ENCODE measurements around the gene KLHDC8B. TPM values are rescaled to one million over a fixed set of nuclear protein-coding genes. Genes with fewer than 3 reads are reported as not detected.

The KLHDC8B gene
- 24.7 and 26.5 TPM in 2 replicates for total RNA-seq (ENCODE audit: low replicate concordance)

GRCh38 chr3:49171119-49171774 lies at the start of gene KLHDC8B:
Gene KLHDC8B, plus strand, starts transcription at chr3:49171598. Its CDS starts 1,172 bp downstream, at chr3:49172770.

GRCh38 chr3:49132437-49133225 lies 38.8 kb upstream of the KLHDC8B start, which contains the start of gene LAMB2:
Gene LAMB2, minus strand, starts transcription at chr3:49133050. Its CDS starts 183 bp downstream, at chr3:49132867.

GRCh38 chr3:49165771-49166751 lies 5.3 kb upstream of the KLHDC8B start, which contains the start of gene CCDC71:
Gene CCDC71, minus strand, starts transcription at chr3:49166331. Its CDS starts 2,123 bp downstream, at chr3:49164208.

Other genes starting within 250 kb of the KLHDC8B start
- gene P4HTM, start 181.4 kb upstream of the KLHDC8B start, total RNA-seq (ENCODE audit: low replicate concordance) = 23.9 and 31.9 TPM in 2 replicates
- 72.6 and 112 TPM in 2 replicates for gene WDR6, start 164.2 kb upstream of the KLHDC8B start, total RNA-seq (ENCODE audit: low replicate concordance)
- 43.7 and 57.4 TPM in 2 replicates for gene DALRD3, start 153.0 kb upstream of the KLHDC8B start, total RNA-seq (ENCODE audit: low replicate concordance)
- gene NDUFAF3, start 149.5 kb upstream of the KLHDC8B start, total RNA-seq (ENCODE audit: low replicate concordance) = 84.1 and 92.2 TPM in 2 replicates
- gene IMPDH2, start 142.2 kb upstream of the KLHDC8B start, total RNA-seq (ENCODE audit: low replicate concordance) = 433 and 547 TPM in 2 replicates
- 46.3 and 51.3 TPM in 2 replicates for gene QRICH1, start 77.5 kb upstream of the KLHDC8B start, total RNA-seq (ENCODE audit: low replicate concordance)
- 299 and 321 TPM in 2 replicates for gene QARS1, start 66.8 kb upstream of the KLHDC8B start, total RNA-seq (ENCODE audit: low replicate concordance)
- 34.7 and 77.0 TPM in 2 replicates for gene USP19, start 50.8 kb upstream of the KLHDC8B start, total RNA-seq (ENCODE audit: low replicate concordance)
- gene LAMB2, start 38.5 kb upstream of the KLHDC8B start, total RNA-seq (ENCODE audit: low replicate concordance) = 460 and 630 TPM in 2 replicates
- gene CCDC71, start 5.3 kb upstream of the KLHDC8B start, total RNA-seq (ENCODE audit: low replicate concordance) = 13.8 and 19.6 TPM in 2 replicates
- 0.59 and 0.90 TPM in 2 replicates for gene C3orf62, start 105.6 kb downstream of the KLHDC8B start, total RNA-seq (ENCODE audit: low replicate concordance)
- gene USP4, start 168.5 kb downstream of the KLHDC8B start, total RNA-seq (ENCODE audit: low replicate concordance) = 23.2 and 28.2 TPM in 2 replicates
- gene GPX1, start 186.8 kb downstream of the KLHDC8B start, total RNA-seq (ENCODE audit: low replicate concordance) = 401 and 519 TPM in 2 replicates
- 402 and 587 TPM in 2 replicates for gene RHOA, start 240.4 kb downstream of the KLHDC8B start, total RNA-seq (ENCODE audit: low replicate concordance)
- 18.8 and 21.3 TPM in 2 replicates for gene TCTA, start 240.8 kb downstream of the KLHDC8B start, total RNA-seq (ENCODE audit: low replicate concordance)